Gastrocnemius medialis (tissue), 4 donors: Measurements from ENCODE around the gene ZNF576.

Experiments used
- CTCF ChIP-seq, 5 experiments: fragments of 450-650 bp in 3 of 5; fragments of 200-600 bp in 2 of 5; sonication (generic) in 2 of 5; IDR thresholded peaks in 4 of 5; conservative IDR thresholded peaks in 1 of 5; 1 replicate in 4 of 5; 2 replicates in 1 of 5; pipeline ENCODE4 v1.5.1; 2016 to 2019; ENCODE audit warnings: antibody characterized with exemption in 5 of 5, mild to moderate bottlenecking in 3 of 5, moderate library complexity in 3 of 5
- POLR2A ChIP-seq, 2 donors: fragments of 450-650 bp; IDR thresholded peaks; one replicate each; pipeline ENCODE4 v1.6.1; 2017; ENCODE audit warnings: antibody characterized with exemption in 2 of 2, mild to moderate bottlenecking in 2 of 2, moderate library complexity in 2 of 2

- TF ChIP-seq CTCF (IDR thresholded peaks at IDR 0.05 in 4 of 5, conservative IDR thresholded peaks at IDR 0.05 in 1 of 5) (no peak), POLR2A (IDR thresholded peaks at IDR 0.05) (no peak)
Observed at GRCh38 chr19:43552616-43553015, 43.8 kb upstream of the ZNF576 start.
